Kidney (tissue), 14 donors: ENCODE measurements around the gene LEMD1. TPM values are rescaled to one million over a fixed set of nuclear protein-coding genes. Genes with fewer than 3 reads are reported as not detected.

Source experiments
- DNase-seq, 5 donors: peaks; one replicate each; pipeline ENCODE4 v3.0.0-alpha.2; 2013 to 2020
- FAIRE-seq: peaks from 2 replicates; lab custom pipeline; 2012; peaks lifted over from hg19 to GRCh38; lab: Jason Lieb, UNC
- H3K27ac ChIP-seq, 2 donors: one replicate each; pipeline ENCODE4 v1.7.0; 2013; ENCODE audit warnings: low read depth in 2 of 2, low read length in 2 of 2, inconsistent platforms in 1 of 2
- H3K27me3 ChIP-seq: one replicate; pipeline ENCODE4 v1.7.1; 2013; ENCODE audit warnings: low read length, inconsistent platforms; ENCODE audit not compliant: control insufficient read depth, insufficient read depth
- H3K36me3 ChIP-seq, 3 donors: one replicate each; pipeline versions ENCODE4 v1.7.0 to v1.7.1; 2013; ENCODE audit warnings: low read length in 3 of 3, control low read depth in 1 of 3, inconsistent platforms in 1 of 3; ENCODE audit not compliant: insufficient read depth in 3 of 3, control insufficient read depth in 2 of 3
- H3K4me1 ChIP-seq, 3 donors: one replicate each; pipeline versions ENCODE4 v1.7.0 to v1.7.1; 2013; ENCODE audit warnings: low read length in 3 of 3, inconsistent platforms in 1 of 3, low read depth in 1 of 3; ENCODE audit not compliant: control insufficient read depth in 2 of 3, insufficient read depth in 2 of 3
- H3K4me3 ChIP-seq, 3 donors: one replicate each; pipeline versions ENCODE4 v1.7.0 to v1.8.1; 2013; ENCODE audit warnings: low read length in 3 of 3, control low read depth in 1 of 3, inconsistent platforms in 1 of 3
- H3K9ac ChIP-seq, 3 donors: one replicate each; pipeline versions ENCODE4 v1.7.0 to v1.7.1; 2013; ENCODE audit warnings: low read length in 3 of 3, control low read depth in 1 of 3, inconsistent platforms in 1 of 3
- H3K9me3 ChIP-seq, 3 donors: one replicate each; pipeline versions ENCODE4 v1.7.0 to v1.7.1; 2013; ENCODE audit warnings: low read length in 3 of 3, control low read depth in 1 of 3, inconsistent platforms in 1 of 3; ENCODE audit not compliant: control insufficient read depth in 2 of 3, insufficient read depth in 1 of 3
- intact Hi-C: fragments of 100-400 bp; cut with DNase I; formaldehyde crosslinking; loops from one replicate; pipeline ENCODE4 v1.11.1; 2022
- polyA plus RNA-seq: library from polyadenylated mRNA; stranded (reverse); fragments of 350-450 nt; fragmentation: Illumina TruSeq; extraction: RNeasy Lipid Tissue Mini Kit (QIAGEN cat#74804); gene quantifications from one replicate; pipeline ENCODE4 v1.2.3, GENCODE V29; 2014; ENCODE audit warnings: low read depth, low replicate concordance; ENCODE audit not compliant: insufficient read depth
- total RNA-seq: library from RNA; stranded (reverse); fragmentation: NEBNext Ultra II Directional; extraction: Animal tissue kit (Norgen Biotek cat#: 25700); gene quantifications from one replicate; pipeline ENCODE4 v1.2.1, GENCODE V29; 2021
- TF ChIP-seq, protein P1 (sequence below): IDR thresholded peaks from 3 replicates; pipeline ENCODE4 v1.5.1; 2012; ENCODE audit warnings: mild to moderate bottlenecking, moderate library complexity, borderline replicate concordance; ENCODE audit not compliant: insufficient read depth; ENCODE audit errors: extremely low read depth
- donor health status: control.
- donor health status: control.
- donor health status: control.
- donor health status: control.
- donor health status: control.
- donor health status: DM: yes; HTN: yes; CAD: no.
- donor health status: Normal renal cell carcinoma (clear cell type).

Gene LEMD1
- total and polyA plus RNA-seq, 2 donors from 2014 or later: 6.5 TPM; not detected in 1

DNA sequence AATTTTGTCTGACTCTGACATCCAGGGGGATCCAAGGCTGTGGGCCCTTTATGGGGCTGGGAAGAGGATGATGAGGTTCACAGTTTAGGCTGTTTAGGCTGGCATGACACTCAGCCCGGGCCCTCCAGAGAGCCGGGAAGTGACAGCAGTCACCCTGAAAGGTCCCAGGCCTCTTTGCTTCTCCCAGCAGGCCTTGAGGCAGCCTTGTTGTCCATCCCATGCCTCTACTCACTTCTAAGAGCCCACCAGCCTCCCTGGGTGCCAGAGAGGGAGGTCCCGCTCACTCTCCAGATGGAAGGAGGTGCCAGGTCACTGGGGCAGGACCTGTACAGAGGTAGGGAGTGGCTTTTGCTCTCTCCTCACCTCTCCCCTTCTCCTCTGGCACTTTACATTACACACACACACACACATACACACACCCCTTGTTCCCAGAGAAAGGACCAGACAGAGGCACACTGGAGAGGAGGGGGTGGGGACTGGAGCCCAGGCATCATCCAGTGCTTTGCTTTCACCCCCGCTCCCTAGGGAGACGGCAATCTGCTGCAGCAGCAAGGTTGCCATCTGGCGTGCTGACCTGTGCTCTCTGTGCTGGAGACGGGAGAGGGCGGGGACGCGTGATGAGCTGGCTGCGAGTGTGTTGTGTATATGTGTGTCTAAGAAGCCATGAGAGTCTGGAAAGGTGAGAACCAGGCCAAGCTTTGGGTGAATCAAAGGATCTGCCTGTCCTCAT, 69.7 kb downstream of the LEMD1 start:
- no peaks in the 10 kb centered on the region for H3K9me3 ChIP-seq
- H3K36me3 ChIP-seq: no peaks in the 10 kb centered on the region
- H3K27me3 ChIP-seq: no peaks in the 10 kb centered on the region
- H3K4me3 ChIP-seq: no peak overlapping the region
- peaks cover 0 to 2% (median 0%) of the 10 kb centered on the region in 3 donors for H3K4me1 ChIP-seq
- TF ChIP-seq, protein P1, sequence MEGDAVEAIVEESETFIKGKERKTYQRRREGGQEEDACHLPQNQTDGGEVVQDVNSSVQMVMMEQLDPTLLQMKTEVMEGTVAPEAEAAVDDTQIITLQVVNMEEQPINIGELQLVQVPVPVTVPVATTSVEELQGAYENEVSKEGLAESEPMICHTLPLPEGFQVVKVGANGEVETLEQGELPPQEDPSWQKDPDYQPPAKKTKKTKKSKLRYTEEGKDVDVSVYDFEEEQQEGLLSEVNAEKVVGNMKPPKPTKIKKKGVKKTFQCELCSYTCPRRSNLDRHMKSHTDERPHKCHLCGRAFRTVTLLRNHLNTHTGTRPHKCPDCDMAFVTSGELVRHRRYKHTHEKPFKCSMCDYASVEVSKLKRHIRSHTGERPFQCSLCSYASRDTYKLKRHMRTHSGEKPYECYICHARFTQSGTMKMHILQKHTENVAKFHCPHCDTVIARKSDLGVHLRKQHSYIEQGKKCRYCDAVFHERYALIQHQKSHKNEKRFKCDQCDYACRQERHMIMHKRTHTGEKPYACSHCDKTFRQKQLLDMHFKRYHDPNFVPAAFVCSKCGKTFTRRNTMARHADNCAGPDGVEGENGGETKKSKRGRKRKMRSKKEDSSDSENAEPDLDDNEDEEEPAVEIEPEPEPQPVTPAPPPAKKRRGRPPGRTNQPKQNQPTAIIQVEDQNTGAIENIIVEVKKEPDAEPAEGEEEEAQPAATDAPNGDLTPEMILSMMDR: no peak
- H3K9ac ChIP-seq: no peak overlapping the region
- H3K27ac ChIP-seq: no peak overlapping the region
- intact Hi-C loops: no loop called here
- FAIRE-seq (no peak), DNase-seq (peak in 1 of 5 donors; percentile 74)

DNA sequence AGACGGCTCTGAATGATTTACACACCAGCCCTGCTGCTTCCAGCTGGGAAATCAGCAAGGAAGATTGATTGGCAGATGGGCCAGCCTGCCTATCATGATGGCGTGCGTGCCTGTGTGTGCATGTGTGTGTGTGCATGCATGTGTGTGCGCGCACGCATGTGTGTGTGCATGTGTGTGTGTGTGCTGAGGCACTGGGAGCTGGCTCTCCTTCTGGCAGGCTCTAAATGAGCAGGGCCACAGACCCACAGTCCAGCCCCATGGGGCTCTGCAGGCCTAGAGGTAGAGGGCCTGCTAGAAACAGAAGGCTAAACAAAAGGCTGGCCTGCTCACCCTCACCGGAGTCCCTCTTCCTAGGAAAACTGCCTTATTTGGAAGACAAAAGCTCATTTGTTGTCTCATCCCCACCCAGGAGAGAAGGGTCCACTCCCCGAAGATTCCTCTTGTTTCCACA, 71.1 kb downstream of the LEMD1 start:
- no peak overlapping the region for H3K27ac ChIP-seq
- FAIRE-seq (no peak), DNase-seq (no peak)
- no peak overlapping the region for H3K9ac ChIP-seq
- H3K36me3 ChIP-seq: no peaks in the 10 kb centered on the region
- no peak overlapping the region for H3K4me3 ChIP-seq
- intact Hi-C loops: no loop called here
- no peaks in the 10 kb centered on the region for H3K9me3 ChIP-seq
- peaks cover 0 to 2% (median 0%) of the 10 kb centered on the region in 3 donors for H3K4me1 ChIP-seq
- TF ChIP-seq, protein P1: no peak
- H3K27me3 ChIP-seq: no peaks in the 10 kb centered on the region

DNA sequence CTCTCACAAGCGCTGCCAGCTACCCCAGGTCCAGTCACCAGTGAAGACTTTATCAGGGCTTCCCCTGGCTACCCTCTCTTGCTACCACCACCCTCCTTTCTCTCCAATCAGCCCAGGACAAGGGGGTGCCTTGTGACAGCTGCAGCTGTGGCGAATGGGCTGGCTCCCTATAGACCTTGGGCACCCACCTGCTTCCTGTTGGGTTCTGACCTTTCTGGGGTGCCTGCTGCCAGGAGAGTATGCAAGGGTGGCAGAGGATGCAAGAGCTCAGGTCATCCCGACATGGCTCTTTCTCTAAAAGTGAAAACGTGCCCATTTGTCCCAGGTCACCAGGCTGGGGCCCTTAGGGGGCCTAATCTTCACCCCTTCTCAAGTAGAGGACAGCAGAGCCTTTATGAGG, 71.7 kb downstream of the LEMD1 start:
- FAIRE-seq: no peak

More for the DNA sequence above, 71.7 kb downstream of the LEMD1 start:
- no peak overlapping the region for H3K4me3 ChIP-seq
- TF ChIP-seq, protein P1: no peak
- no peaks in the 10 kb centered on the region for H3K27me3 ChIP-seq
- H3K9me3 ChIP-seq: no peaks in the 10 kb centered on the region
- no peaks in the 10 kb centered on the region for H3K36me3 ChIP-seq
- DNase-seq: no peak
- H3K9ac ChIP-seq: no peak overlapping the region
- H3K4me1 ChIP-seq: peaks cover 0 to 1% (median 0%) of the 10 kb centered on the region in 3 donors
- intact Hi-C loops: no loop called here
- no peak overlapping the region for H3K27ac ChIP-seq
